Duodenal mucosa (tissue), 2 donors: ENCODE measurements around the gene CAVIN4.

Source experiments
- H3K27ac ChIP-seq: one replicate; pipeline ENCODE4 v1.7.0; 2013; ENCODE audit warnings: low read depth, low read length
- H3K27me3 ChIP-seq, 2 donors: one replicate each; pipeline ENCODE4 v1.7.0; 2013; ENCODE audit warnings: low read length in 2 of 2, control low read depth in 1 of 2; ENCODE audit not compliant: insufficient read depth in 2 of 2, control insufficient read depth in 1 of 2
- H3K36me3 ChIP-seq, 2 donors: one replicate each; pipeline ENCODE4 v1.7.0; 2013; ENCODE audit warnings: low read length in 2 of 2, control low read depth in 1 of 2; ENCODE audit not compliant: insufficient read depth in 2 of 2, control insufficient read depth in 1 of 2
- H3K4me1 ChIP-seq, 2 donors: one replicate each; pipeline ENCODE4 v1.7.0; 2013; ENCODE audit warnings: low read length in 2 of 2, control low read depth in 1 of 2; ENCODE audit not compliant: insufficient read depth in 2 of 2, control insufficient read depth in 1 of 2
- H3K4me3 ChIP-seq, 2 donors: one replicate each; pipeline ENCODE4 v1.7.0; 2013; ENCODE audit warnings: low read length in 2 of 2, low read depth in 1 of 2
- H3K9ac ChIP-seq, 2 donors: one replicate each; pipeline ENCODE4 v1.7.0; 2013; ENCODE audit warnings: low read length in 2 of 2, low read depth in 1 of 2
- H3K9me3 ChIP-seq, 2 donors: one replicate each; pipeline ENCODE4 v1.7.0; 2013; ENCODE audit warnings: low read length in 2 of 2, control low read depth in 1 of 2; ENCODE audit not compliant: control insufficient read depth in 1 of 2

The CAVIN4 gene, protein sequence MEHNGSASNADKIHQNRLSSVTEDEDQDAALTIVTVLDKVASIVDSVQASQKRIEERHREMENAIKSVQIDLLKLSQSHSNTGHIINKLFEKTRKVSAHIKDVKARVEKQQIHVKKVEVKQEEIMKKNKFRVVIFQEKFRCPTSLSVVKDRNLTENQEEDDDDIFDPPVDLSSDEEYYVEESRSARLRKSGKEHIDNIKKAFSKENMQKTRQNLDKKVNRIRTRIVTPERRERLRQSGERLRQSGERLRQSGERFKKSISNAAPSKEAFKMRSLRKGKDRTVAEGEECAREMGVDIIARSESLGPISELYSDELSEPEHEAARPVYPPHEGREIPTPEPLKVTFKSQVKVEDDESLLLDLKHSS

DNA sequence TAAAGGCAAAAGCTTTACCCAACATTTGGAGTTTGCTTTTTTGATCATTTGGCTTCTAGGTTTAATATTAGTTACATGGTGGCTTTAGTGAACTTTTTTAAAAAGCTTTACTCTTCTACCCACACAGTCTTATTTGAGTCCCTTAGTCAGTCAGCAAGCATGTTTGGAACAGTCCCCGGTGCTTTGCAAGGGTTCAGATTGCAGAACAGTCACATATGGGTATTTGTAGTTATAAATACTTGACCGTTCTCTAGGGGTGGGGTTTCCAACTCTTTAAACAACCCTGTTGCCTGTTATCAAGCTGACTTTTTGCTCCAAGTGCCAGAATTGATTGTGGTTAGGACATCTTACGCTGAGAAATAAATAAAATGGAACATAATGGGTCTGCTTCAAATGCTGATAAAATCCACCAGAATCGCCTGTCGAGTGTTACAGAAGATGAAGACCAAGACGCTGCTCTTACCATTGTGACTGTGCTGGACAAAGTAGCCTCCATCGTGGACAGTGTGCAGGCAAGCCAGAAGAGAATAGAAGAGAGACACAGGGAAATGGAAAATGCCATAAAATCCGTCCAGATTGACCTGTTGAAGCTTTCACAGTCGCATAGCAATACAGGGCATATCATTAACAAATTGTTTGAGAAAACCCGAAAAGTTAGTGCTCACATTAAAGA, at the start of gene CAVIN4:
Gene CAVIN4, plus strand, starts transcription at position 304 of the 673 bp plus-strand sequence. Its CDS starts 65 bp downstream, at position 369.
- H3K27me3 ChIP-seq: no peaks in the 10 kb centered on the region

DNA sequence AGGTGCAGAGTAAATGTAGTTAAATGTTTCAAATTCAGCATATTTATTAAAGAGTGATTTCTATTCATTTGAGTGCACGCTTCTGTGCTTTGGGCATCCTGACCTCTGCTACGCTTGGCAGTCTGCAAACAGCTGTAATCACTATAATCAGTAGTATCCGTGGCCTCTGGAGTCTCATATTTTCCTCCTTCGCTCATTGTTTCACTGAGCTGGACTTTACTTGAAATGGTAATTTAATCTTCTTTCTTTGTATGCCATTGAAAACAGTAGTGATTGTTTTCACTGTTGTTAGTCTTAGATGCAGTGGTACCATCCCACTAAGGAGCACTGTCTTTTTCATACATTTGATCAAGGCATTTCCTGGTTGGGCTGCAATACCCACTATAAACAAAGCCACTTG, 43.5 kb upstream of the CAVIN4 start:
- Histone ChIP-seq H3K9me3 (no peaks in the 10 kb centered on the region), H3K27ac (no peak overlapping the region), H3K9ac (no peak overlapping the region)

More for the DNA sequence above, at the start of gene CAVIN4:
- no peak within 1 kb of the TSS for H3K9ac ChIP-seq
- H3K27ac ChIP-seq: no peak within 1 kb of the TSS
- no peaks in the 10 kb centered on the region for H3K4me1 ChIP-seq
- H3K4me3 ChIP-seq: no peak within 1 kb of the TSS
- no peaks in the 10 kb centered on the region for H3K9me3 ChIP-seq
- H3K36me3 ChIP-seq: no peaks in the 10 kb centered on the region

DNA sequence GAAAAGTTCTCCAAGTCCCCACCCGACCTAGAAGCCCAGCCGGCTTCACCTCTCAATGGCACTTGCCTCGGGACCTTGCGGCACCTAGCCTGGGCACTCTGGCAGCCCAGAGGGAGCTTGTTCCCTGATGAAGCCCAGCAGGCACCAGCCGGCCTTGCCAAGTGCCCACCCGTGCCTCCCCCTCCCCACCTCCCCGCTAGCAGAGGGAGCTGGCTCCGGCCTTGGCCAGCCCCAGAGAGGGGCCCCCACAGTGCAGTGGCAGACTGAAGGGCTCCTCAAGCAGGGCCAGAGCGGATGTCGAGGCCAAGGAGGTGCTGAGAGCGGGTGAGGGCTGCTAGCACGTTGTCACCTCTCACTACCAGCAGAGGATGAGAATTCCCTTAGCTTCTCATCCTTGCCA, 37.6 kb upstream of the CAVIN4 start:
- Histone ChIP-seq H3K27me3 (no peaks in the 10 kb centered on the region), H3K27ac (no peak overlapping the region), H3K9me3 (no peaks in the 10 kb centered on the region), H3K4me3 (no peak overlapping the region), H3K36me3 (no peaks in the 10 kb centered on the region), H3K9ac (no peak overlapping the region), H3K4me1 (no peaks in the 10 kb centered on the region)

More for the DNA sequence above, 43.5 kb upstream of the CAVIN4 start:
- no peaks in the 10 kb centered on the region for H3K4me1 ChIP-seq
- no peaks in the 10 kb centered on the region for H3K27me3 ChIP-seq
- H3K4me3 ChIP-seq: no peak overlapping the region
- no peaks in the 10 kb centered on the region for H3K36me3 ChIP-seq

DNA sequence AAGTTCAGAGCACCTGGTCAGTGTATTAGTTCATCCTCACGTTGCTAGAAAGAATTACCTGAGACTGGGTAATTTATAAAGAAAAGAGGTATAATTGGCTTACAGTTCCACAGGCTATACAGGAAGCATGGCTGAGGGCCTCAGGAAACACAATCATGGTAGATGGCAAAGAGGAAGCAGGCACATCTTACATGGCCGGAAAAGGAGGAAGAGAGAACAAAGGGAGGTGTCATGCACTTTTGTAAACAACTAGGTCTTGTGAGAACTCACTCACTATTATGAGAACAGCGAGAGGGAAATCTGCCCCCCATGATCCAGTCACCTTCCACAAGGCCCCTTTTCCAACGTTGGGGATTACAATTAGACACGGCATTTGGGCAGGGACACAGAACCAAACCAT, 28.8 kb upstream of the CAVIN4 start:
- H3K9me3 ChIP-seq: no peaks in the 10 kb centered on the region
- H3K36me3 ChIP-seq: no peaks in the 10 kb centered on the region
- no peaks in the 10 kb centered on the region for H3K4me1 ChIP-seq
- no peaks in the 10 kb centered on the region for H3K27me3 ChIP-seq
- no peak overlapping the region for H3K27ac ChIP-seq
- H3K4me3 ChIP-seq: no peak overlapping the region
- no peak overlapping the region for H3K9ac ChIP-seq

DNA sequence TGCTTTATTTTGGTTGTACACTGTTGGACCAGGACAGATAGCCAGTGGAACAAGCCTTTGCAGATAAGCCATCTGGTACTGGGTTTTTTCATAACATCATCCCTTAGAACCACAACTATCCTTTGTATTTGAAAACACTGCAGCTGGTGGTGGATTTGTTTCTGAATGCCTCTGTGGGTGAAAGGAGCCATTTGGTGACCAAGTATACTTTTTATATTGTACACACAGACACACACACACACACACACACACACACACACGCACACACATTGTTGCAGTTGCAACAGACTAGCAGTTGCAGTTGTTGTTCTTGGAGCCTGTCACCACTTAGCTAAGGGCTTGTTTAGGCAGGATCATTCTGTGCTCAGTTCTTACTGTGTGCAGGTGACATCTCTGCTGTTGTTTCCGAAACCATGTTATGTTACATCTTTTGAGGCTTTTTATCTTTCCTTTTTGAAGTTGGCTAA, 22.9 kb upstream of the CAVIN4 start:
- Histone ChIP-seq H3K27me3 (no peaks in the 10 kb centered on the region), H3K36me3 (no peaks in the 10 kb centered on the region), H3K4me3 (no peak overlapping the region), H3K27ac (no peak overlapping the region), H3K4me1 (no peaks in the 10 kb centered on the region), H3K9me3 (no peaks in the 10 kb centered on the region), H3K9ac (no peak overlapping the region)

DNA sequence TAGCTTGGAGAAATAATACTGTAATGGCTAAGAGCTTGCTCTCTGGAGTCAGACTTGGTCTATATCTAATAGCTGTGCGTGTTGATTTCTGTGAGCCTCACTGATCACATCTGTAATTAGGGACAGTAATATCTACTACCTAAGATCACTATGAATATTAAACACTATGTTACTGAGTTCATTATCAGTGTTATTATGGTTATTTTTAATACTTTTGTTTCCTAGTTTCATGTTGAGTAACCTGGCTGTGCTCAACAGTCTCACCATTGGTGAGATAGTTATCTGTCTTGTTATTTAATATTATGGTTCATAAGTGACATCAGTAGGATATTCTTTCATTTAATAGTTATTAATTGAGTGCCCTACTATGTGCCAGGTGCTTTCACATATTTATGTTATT, 22.4 kb upstream of the CAVIN4 start:
- no peak overlapping the region for H3K27ac ChIP-seq
- H3K4me3 ChIP-seq: no peak overlapping the region
- H3K36me3 ChIP-seq: no peaks in the 10 kb centered on the region
- H3K9ac ChIP-seq: no peak overlapping the region
- H3K4me1 ChIP-seq: no peaks in the 10 kb centered on the region
- no peaks in the 10 kb centered on the region for H3K9me3 ChIP-seq
- no peaks in the 10 kb centered on the region for H3K27me3 ChIP-seq

DNA sequence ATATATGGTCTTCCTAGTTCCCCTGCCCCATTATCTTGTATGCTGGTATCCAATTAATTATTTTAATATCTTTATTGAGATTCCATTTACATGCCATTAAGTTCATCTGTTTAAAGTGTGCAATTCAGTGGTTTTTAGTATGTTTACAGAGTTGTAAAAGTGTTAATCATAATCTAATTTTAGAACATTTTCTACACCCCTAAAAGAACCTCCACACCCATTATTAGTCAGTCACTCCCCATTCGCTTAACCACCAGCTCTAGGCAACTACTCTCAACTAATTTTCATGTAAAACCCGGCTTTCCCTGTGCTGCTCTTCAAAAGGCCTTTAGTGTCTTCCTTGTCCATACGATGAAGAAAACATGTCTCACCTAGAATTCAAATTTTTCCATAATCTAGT, 20.8 kb upstream of the CAVIN4 start:
- Histone ChIP-seq H3K27ac (no peak overlapping the region), H3K27me3 (no peaks in the 10 kb centered on the region), H3K4me3 (no peak overlapping the region), H3K9me3 (no peaks in the 10 kb centered on the region), H3K4me1 (no peaks in the 10 kb centered on the region), H3K9ac (no peak overlapping the region), H3K36me3 (no peaks in the 10 kb centered on the region)

DNA sequence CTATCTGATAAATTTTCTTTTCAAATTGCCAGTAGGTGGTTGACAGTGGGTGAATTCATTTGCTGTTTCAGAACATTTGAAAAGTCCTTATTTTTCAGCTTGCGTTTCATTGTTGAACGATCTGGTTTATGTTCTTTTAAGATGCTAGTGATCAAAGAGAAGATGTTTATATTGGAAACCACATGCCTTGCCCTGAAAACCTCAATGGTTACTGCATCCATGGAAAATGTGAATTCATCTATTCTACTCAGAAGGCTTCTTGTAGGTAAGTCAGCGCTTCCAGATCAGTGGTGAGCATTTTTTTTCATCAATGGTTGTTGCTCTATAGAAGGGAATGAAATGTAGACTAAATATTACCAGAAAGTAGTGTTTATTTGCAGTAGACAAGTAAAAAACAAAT, 16.6 kb upstream of the CAVIN4 start:
- no peak overlapping the region for H3K4me3 ChIP-seq
- H3K9ac ChIP-seq: no peak overlapping the region
- H3K4me1 ChIP-seq: no peaks in the 10 kb centered on the region
- no peaks in the 10 kb centered on the region for H3K27me3 ChIP-seq
- no peak overlapping the region for H3K27ac ChIP-seq
- no peaks in the 10 kb centered on the region for H3K36me3 ChIP-seq
- H3K9me3 ChIP-seq: no peaks in the 10 kb centered on the region

DNA sequence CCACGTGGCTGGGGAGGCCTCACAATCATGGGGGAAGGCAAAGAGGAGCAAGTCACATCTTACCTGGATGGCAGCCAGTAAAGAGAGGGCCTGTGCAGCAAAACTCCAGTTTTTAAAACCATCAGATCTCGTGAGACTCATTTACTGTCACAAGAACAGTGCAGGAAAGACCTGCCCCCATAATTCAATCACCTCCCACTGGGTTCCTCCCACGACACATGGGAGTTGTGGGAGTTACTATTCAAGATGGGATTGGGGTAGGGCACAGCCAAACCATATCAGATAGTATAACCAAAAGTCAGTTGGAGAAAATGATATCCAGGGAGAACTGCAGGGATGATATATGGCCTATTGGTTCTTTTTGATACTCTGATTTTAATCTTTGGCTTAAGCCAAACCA, 10.0 kb upstream of the CAVIN4 start:
- H3K4me3 ChIP-seq: no peak overlapping the region
- H3K36me3 ChIP-seq: no peaks in the 10 kb centered on the region
- H3K27me3 ChIP-seq: no peaks in the 10 kb centered on the region
- no peak overlapping the region for H3K27ac ChIP-seq
- no peak overlapping the region for H3K9ac ChIP-seq
- no peaks in the 10 kb centered on the region for H3K9me3 ChIP-seq
- no peaks in the 10 kb centered on the region for H3K4me1 ChIP-seq

DNA sequence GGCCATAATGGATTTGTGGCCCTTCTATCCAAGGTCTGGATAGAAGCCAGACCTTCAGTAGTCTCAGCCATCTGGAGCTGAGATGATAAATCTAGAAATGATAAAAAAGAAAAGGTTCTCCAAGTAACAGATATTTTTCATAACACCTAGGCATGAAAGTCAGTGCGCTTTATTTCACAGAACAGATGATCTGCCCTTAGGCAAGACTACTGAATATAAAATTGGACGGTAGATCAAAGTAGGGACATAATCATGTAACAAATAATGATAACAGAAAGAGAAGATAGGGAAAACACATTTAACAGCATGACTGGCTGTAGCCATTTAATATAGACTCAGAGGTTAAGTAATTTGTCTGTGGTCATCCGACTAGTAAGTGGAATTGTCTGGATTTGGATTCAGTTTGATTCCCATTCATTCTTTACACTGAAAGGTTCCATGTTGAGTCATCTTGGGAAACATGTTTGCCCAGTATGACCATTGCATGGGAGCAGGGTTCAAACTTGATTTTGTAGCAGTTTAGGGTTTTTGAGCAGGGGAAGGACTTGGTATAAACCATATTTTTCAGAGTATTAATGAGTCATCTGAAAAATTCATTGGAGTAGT, 4.1 kb upstream of the CAVIN4 start:
- H3K36me3 ChIP-seq: no peaks in the 10 kb centered on the region
- no peak overlapping the region for H3K4me3 ChIP-seq
- no peaks in the 10 kb centered on the region for H3K27me3 ChIP-seq
- no peaks in the 10 kb centered on the region for H3K9me3 ChIP-seq
- H3K9ac ChIP-seq: no peak overlapping the region
- H3K4me1 ChIP-seq: no peaks in the 10 kb centered on the region
- no peak overlapping the region for H3K27ac ChIP-seq
